ENCODE measurements around the gene TMEM26.

DNA sequence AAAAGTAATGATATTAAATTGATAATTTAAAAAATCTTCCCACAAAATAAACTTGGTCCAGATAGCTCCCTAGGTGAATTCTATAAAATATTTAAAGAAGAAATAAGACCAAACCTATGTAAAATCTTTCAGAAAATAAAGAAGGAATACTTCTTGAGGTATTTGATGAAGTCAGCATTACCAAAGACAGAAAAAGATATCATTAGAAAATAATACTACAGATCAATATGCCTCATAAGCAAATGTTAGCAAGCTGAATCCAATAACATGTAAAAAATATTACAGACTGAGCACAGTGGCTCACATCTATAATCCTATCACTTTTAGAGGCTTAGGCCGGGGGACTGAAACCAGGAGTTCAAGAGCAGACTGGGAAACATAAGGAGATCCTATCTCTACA is 30.0 kb downstream of the TMEM26 start:
- TF ChIP-seq, protein P1, sequence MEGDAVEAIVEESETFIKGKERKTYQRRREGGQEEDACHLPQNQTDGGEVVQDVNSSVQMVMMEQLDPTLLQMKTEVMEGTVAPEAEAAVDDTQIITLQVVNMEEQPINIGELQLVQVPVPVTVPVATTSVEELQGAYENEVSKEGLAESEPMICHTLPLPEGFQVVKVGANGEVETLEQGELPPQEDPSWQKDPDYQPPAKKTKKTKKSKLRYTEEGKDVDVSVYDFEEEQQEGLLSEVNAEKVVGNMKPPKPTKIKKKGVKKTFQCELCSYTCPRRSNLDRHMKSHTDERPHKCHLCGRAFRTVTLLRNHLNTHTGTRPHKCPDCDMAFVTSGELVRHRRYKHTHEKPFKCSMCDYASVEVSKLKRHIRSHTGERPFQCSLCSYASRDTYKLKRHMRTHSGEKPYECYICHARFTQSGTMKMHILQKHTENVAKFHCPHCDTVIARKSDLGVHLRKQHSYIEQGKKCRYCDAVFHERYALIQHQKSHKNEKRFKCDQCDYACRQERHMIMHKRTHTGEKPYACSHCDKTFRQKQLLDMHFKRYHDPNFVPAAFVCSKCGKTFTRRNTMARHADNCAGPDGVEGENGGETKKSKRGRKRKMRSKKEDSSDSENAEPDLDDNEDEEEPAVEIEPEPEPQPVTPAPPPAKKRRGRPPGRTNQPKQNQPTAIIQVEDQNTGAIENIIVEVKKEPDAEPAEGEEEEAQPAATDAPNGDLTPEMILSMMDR (IDR thresholded peaks at IDR 0.05; ENCODE audit: insufficient read depth, low read depth, low read length) = no peak
- no peak for TF ChIP-seq EZH2 (IDR thresholded peaks at IDR 0.05; ENCODE audit: insufficient read depth, low read length)
